Central memory CD4-positive, alpha-beta T cell (primary cell): ENCODE measurements around the gene NUDT2.

Experiments
- DNase-seq: peaks from one replicate; pipeline ENCODE4 v3.0.0; 2022

The NUDT2 gene

GRCh38 chr9:34371886-34372466, 42.6 kb downstream of the NUDT2 start:
- DNase-seq: no peak

DNA sequence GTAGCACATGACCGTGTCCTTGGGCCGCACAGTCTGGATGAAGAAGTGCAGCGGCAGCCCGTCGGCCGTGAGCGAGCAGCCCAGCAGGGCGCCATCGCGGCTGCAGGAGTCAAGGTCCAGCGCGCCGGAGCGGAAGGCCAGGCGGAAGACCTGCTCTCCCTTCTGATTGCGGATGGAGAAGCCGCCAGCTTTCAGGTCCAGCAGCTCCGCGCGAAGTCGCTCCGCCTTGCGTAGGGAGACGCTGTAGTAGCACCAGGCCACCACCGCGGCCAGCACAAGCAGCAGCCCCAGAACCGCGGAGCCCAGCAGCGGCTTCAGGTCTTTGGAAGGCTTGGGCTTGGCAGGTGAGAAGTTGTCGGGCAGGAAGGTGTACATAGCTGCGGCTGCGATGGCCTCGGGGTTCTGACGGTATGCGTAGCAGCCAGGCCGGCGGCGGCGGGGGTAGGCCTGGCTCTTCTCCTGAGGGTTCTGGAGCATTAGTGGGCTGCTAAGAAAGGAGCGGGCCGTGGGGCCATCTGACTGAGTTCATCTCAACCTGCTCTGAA, 43.2 kb downstream of the NUDT2 start:
- no peak for DNase-seq

- no peak for DNase-seq
Observed at GRCh38 chr9:34373749-34374148, 44.4 kb downstream of the NUDT2 start.

- no peak for DNase-seq
Observed at GRCh38 chr9:34374339-34374738, 45.0 kb downstream of the NUDT2 start.

DNA sequence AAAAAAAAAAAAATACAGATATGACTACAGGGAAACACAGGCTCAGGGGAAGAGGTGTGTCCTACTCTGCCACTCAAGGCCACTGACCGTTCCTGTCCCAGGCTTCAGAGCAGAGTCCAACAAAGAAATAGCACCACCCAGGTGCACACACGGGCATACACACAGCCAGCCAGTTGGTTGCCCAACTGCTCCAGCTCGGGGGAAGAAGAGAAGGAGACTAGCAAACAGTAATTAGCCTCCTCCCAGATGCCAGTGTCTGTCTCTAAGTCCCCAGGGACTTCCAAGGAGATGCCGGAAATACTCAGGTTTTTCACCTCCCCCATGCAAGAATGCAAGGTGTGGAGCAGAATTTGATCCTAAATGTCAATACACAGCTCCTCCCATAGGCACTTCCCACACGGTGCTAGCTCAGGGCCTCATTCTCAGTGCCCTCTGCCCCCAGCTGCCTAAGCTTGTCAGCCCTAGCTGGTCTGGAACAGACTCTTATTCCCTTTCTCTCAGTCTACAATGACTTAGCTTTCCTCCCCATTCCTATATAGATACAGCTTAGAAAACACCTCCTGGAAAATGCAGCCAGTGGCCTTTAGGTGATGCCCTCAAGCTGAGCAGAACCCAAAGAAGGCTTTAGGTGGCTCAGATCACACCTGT, 45.7 kb downstream of the NUDT2 start:
- no peak for DNase-seq

- DNase-seq: peak; percentile 55
Observed at GRCh38 chr9:34375901-34376595, 46.7 kb downstream of the NUDT2 start.

DNA sequence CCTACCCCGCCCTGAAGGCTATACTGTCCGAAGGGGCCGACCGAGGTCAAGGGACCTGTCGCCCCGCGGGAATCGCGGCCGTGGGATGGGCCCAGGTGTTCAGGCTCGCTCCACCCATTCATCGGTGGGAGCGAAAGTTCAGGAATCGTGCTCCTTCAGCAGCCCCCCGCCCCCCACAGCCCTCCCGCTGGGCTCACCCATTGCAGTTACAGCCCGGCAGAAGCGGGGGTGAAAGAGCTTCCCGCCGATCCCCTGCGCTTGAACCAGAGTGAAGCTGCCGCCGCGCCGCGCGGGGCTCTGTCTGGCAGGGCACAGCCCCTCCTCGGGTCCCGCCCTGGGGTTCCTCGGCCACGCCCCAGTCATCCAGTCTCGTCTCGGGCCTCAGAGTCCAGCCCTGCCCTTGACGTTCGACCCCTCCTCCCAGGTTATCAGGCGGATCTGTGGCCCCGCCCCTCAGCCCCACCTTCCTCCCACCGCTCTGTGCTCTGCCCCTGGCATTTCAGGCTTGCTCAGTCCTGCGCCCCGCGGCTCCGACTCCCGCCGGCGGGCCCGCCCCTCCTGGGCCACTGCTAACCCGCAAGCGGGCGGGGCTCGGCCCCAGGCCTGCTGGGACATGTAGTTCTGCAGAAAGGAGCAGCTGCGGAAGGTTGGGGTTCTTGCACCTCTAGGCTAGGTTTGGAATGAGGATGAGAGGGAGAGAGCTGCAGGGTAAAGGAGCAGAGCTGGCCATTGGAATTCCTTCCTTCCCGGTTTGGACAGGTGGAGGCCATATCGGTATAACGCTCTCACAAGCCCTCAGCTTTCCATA, 47.4 kb downstream of the NUDT2 start, which contains the start of gene MYORG:
TSS of gene MYORG (minus strand) at position 303 of the 808 bp plus-strand sequence. CDS start 3,955 bp downstream, outside the sequence.
- DNase-seq: peak; percentile 96

GRCh38 chr9:34377404-34377746, 48.0 kb downstream of the NUDT2 start:
- DNase-seq: no peak

- DNase-seq: no peak
Observed at GRCh38 chr9:34378376-34379060, 49.1 kb downstream of the NUDT2 start.

GRCh38 chr9:34379334-34380033, 50.1 kb downstream of the NUDT2 start:
- DNase-seq: peak; percentile 88

DNA sequence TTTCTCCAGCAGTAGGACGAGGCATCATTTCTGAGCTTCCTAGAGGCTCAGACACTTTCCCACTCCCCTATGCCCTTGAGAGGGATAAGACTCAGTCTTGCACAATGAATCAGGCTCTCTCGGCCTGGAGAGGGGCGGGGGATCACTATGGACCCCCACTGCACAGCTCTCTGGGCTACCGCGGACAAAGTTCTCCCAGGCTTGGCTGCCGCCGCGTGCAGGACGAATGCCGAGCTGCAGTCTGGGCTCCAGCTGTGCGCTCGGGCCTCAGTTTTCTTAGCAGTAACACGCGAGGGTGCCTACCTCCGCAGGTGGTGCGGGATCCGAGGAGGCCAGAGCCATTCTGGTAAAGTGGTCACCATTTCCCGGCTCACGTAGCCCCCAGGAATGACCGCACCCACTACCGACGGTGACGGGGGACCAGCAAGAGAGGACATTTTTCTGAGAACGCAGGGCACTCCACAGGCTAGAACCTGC, 50.7 kb downstream of the NUDT2 start:
- no peak for DNase-seq

DNA sequence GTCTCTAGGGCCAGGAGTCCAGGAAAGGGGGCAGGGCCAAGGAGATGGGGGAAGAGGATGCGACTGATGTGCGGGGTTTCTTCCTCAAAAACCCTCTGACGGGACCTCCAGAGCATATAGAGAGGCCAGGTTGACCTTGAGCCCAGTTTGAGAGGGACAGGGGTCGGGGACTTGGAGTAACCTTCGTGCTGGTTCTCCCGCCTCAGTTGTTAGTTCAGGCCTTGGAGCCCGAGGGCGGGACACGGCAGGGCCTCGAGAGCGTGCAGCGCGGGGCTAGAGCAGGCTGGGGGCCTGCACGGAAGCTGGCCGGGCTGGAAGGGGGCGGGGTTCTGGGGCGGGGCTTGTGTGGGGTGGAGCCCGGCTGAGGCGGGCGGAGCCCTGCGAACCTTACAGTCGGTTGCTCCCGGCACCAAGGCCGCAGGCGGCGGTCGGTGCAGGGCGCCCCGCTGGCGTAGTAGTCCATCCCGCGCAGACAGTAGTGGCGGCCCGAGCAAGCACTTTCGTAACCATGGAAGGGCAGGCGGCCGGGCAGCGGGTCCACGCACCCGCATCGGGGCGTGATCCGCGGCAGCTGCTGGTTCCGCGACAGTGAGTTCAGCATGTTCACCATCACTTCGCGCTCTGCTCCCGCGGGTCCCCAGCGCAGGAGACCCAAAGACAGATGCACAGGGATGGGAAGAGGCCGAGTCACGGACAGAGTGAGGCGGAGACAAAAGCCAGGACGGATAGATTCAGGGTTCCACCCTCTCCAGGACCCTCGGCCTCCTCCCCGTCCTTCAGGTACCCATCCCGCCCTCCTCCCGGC, 51.3 kb downstream of the NUDT2 start:
- DNase-seq: peak; percentile 66

DNA sequence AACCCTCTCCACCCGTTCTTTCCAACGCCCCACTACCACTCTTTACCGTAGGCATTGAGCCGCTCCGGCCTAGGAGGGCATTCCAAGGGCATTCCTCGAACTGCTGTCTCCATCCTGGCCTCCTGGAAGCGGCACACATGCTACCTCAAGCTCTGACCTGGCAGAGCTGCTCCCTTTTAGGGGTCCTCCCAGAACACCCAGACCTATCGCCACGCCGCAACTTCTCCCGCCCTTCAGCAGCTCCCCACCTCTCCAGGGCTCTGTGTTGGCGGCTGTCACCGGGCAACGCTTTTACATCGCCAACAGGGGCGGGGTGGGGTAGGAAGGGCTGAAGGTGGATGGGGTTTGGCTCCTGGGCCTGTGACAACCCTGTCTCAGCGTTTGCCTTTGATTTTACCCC, 52.0 kb downstream of the NUDT2 start:
- DNase-seq: no peak

GRCh38 chr9:34382054-34382453, 52.7 kb downstream of the NUDT2 start:
- no peak for DNase-seq

- no peak for DNase-seq
Observed at GRCh38 chr9:34382879-34383278, 53.5 kb downstream of the NUDT2 start.

- no peak for DNase-seq
Observed at GRCh38 chr9:34383904-34384303, 54.5 kb downstream of the NUDT2 start.

GRCh38 chr9:34384368-34385165, 55.2 kb downstream of the NUDT2 start:
- no peak for DNase-seq

DNA sequence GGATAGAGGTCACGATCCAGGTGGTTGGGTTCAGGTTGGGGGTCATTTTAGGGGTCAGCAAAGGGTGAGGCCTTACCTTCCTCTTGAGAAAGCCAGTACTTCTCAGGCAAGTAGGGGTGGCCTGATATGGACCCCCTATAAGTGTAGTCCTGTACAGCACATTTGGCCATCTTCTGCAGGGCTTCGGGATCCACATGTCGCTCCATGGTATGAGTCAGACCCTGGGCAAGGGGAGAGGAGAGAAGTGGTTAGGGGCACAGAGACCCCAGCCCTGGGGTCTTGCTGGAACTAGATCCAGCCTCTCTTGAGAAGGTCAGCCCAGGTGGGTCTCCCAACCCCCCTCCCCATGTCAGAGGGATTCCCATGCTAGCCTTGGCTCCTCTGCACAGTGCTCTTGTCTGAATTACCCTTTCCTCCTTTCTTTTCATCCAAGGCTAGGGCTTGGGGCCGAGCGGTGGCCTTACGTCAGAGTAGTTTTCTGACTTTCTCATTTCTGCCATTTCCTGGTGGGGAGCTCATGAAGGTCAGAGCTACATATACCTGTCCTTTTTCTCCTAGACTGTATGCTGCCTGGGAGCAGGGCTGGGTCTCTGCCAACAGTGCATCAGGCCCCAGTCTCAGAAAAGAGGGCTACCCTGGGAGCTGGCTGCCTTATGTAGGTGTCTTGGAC, 56.3 kb downstream of the NUDT2 start:
- DNase-seq: no peak

GRCh38 chr9:34386656-34387055, 57.3 kb downstream of the NUDT2 start:
- no peak for DNase-seq
